Gastroesophageal sphincter (tissue), 4 donors: ENCODE data around the gene ARHGEF11. TPM values are rescaled to one million over a fixed set of nuclear protein-coding genes. Genes with fewer than 3 reads are reported as not detected.

ENCODE experiments used
- ATAC-seq: fragments of 150-250 bp; one replicate; pipeline ENCODE4 v1.9.1; 2016; ENCODE audit warnings: mild to moderate bottlenecking, moderate library complexity
- H3K27ac ChIP-seq, 4 donors: fragments of 200-600 bp; sonication (generic) in 3 of 4; 1 replicate in 3 of 4; 2 replicates in 1 of 4; pipeline ENCODE4 v1.5.1; 2016 to 2019
- H3K27me3 ChIP-seq: fragments of 200-600 bp; sonication (generic); one replicate; pipeline ENCODE4 v1.5.1; 2019
- H3K36me3 ChIP-seq, 2 donors: fragments of 200-600 bp; sonication (generic); one replicate each; pipeline ENCODE4 v1.5.1; 2019; ENCODE audit warnings: control low read depth in 1 of 2
- H3K4me1 ChIP-seq, 3 donors: fragments of 200-600 bp; sonication (generic); 1 replicate in 2 of 3; 2 replicates in 1 of 3; pipeline ENCODE4 v1.5.1; 2016 to 2019; ENCODE audit warnings: control low read depth in 2 of 3
- H3K4me3 ChIP-seq, 2 donors: fragments of 200-600 bp; sonication (generic); one replicate each; pipeline ENCODE4 v1.5.1; 2019; ENCODE audit warnings: mild to moderate bottlenecking in 1 of 2, moderate library complexity in 1 of 2
- H3K9me3 ChIP-seq, 3 donors: fragments of 200-600 bp; sonication (generic); one replicate each; pipeline ENCODE4 v1.5.1; 2017 to 2019; ENCODE audit warnings: control low read depth in 2 of 3
- CTCF ChIP-seq, 4 experiments: fragments of 200-600 bp in 2 of 4; fragments of 450-650 bp in 2 of 4; sonication (generic) in 1 of 4; IDR thresholded peaks; one replicate each; pipeline ENCODE4 v1.5.1; 2017 to 2019; ENCODE audit warnings: antibody characterized with exemption in 4 of 4, mild to moderate bottlenecking in 2 of 4, moderate library complexity in 2 of 4
- EP300 ChIP-seq: sonication (generic); formaldehyde crosslinking; IDR thresholded peaks from one replicate; pipeline ENCODE4 v1.6.1; 2017; ENCODE audit warnings: antibody characterized with exemption, mild to moderate bottlenecking
- POLR2A ChIP-seq, 2 donors: fragments of 450-650 bp; IDR thresholded peaks; one replicate each; pipeline ENCODE4 v1.6.1; 2017; ENCODE audit warnings: antibody characterized with exemption in 2 of 2, mild to moderate bottlenecking in 2 of 2, moderate library complexity in 1 of 2
- POLR2AphosphoS5 ChIP-seq: sonication (generic); formaldehyde crosslinking; IDR thresholded peaks from one replicate; pipeline ENCODE4 v1.6.1; 2017; ENCODE audit warnings: antibody characterized with exemption
- WGBS, 2 donors: methylation state at CpG; one replicate each; pipeline ENCODE4 v1.1.5; 2018; ENCODE audit warnings: low coverage in 1 of 2; 5-methylcytosine and 5-hydroxymethylcytosine counted together
- total RNA-seq, 4 donors: library from RNA; depleted of rRNA; stranded (reverse); fragments of >200 nt; gene quantifications; one replicate each; pipeline ENCODE4 v1.1.0, GENCODE V29; 2016

The ARHGEF11 gene
- total RNA-seq, 4 donors from 2014 or later = 28.5 to 51.7 (median 37.3) TPM

GRCh38 chr1:156947127-156947526 lies 98.4 kb downstream of the ARHGEF11 start:
- H3K36me3 ChIP-seq = peaks cover 0 to 100% of the 10 kb centered on the region in 2 donors
- H3K27me3 ChIP-seq = no peaks in the 10 kb centered on the region
- no peak overlapping the region for H3K4me3 ChIP-seq
- no peak for ATAC-seq
- TF ChIP-seq CTCF (IDR thresholded peaks at IDR 0.05) (no peak), EP300 (no peak), POLR2AphosphoS5 (no peak), POLR2A (IDR thresholded peaks at IDR 0.05) (no peak)
- no peaks in the 10 kb centered on the region for H3K4me1 ChIP-seq
- WGBS, 2 donors = 88 to 97% methylated on average over 5 of the region's 9 CpGs
- no peak overlapping the region for H3K27ac ChIP-seq
- H3K9me3 ChIP-seq = no peaks in the 10 kb centered on the region

GRCh38 chr1:156945881-156946661 lies 99.5 kb downstream of the ARHGEF11 start:
- Histone ChIP-seq H3K4me3 (no peak overlapping the region), H3K27me3 (no peaks in the 10 kb centered on the region), H3K27ac (no peak overlapping the region), H3K9me3 (no peaks in the 10 kb centered on the region), H3K36me3 (peaks cover 0 to 100% of the 10 kb centered on the region in 2 donors), H3K4me1 (no peaks in the 10 kb centered on the region)
- no peak for TF ChIP-seq CTCF (IDR thresholded peaks at IDR 0.05)
- no peak for TF ChIP-seq POLR2AphosphoS5
- 53 to 81% methylated on average over 3 to 5 of the region's 11 CpGs for WGBS, 2 donors
- ATAC-seq = no peak

GRCh38 chr1:156944848-156945247 lies 100.7 kb downstream of the ARHGEF11 start:
- no peak for ATAC-seq
- peaks cover 0 to 100% of the 10 kb centered on the region in 2 donors for H3K36me3 ChIP-seq

GRCh38 chr1:156944268-156944667 lies 101.3 kb downstream of the ARHGEF11 start:
- H3K4me1 ChIP-seq = no peaks in the 10 kb centered on the region
- H3K9me3 ChIP-seq = no peaks in the 10 kb centered on the region
- 90% methylated on average over 1 of the region's 1 CpG; no CpG with 5 or more reads in 1 of the 2 donors for WGBS, 2 donors
- H3K4me3 ChIP-seq = no peak overlapping the region
- no peak overlapping the region for H3K27ac ChIP-seq
- H3K27me3 ChIP-seq = no peaks in the 10 kb centered on the region
- no peak for ATAC-seq
- no peak for TF ChIP-seq POLR2AphosphoS5
- no peak for TF ChIP-seq EP300
- no peak for TF ChIP-seq CTCF (IDR thresholded peaks at IDR 0.05)
- no peak for TF ChIP-seq POLR2A (IDR thresholded peaks at IDR 0.05)
- peaks cover 0 to 100% of the 10 kb centered on the region in 2 donors for H3K36me3 ChIP-seq

More at GRCh38 chr1:156944848-156945247, 100.7 kb downstream of the ARHGEF11 start:
- Histone ChIP-seq H3K27ac (no peak overlapping the region), H3K4me1 (no peaks in the 10 kb centered on the region), H3K9me3 (no peaks in the 10 kb centered on the region), H3K27me3 (no peaks in the 10 kb centered on the region), H3K4me3 (no peak overlapping the region)
- WGBS, 2 donors = 100% methylated on average over 1 of the region's 8 CpGs; no CpG with 5 or more reads in 1 of the 2 donors
- TF ChIP-seq CTCF (IDR thresholded peaks at IDR 0.05) (no peak), POLR2AphosphoS5 (no peak), POLR2A (IDR thresholded peaks at IDR 0.05) (no peak), EP300 (no peak)

- Histone ChIP-seq H3K27me3 (no peaks in the 10 kb centered on the region), H3K36me3 (peaks cover 0 to 100% of the 10 kb centered on the region in 2 donors), H3K9me3 (no peaks in the 10 kb centered on the region), H3K27ac (no peak overlapping the region), H3K4me1 (no peaks in the 10 kb centered on the region), H3K4me3 (no peak overlapping the region)
- ATAC-seq = no peak
- TF ChIP-seq POLR2AphosphoS5 (no peak), CTCF (IDR thresholded peaks at IDR 0.05) (no peak), POLR2A (IDR thresholded peaks at IDR 0.05) (no peak), EP300 (no peak)
- no CpG with 5 or more reads among the region's 3 CpGs for WGBS, 2 donors
Observed at GRCh38 chr1:156943756-156944155, 101.8 kb downstream of the ARHGEF11 start.
